Kidney capillary endothelial cell (primary cell): ENCODE data around the gene FAM53C.

ENCODE experiments used
- DNase-seq: peaks from one replicate; pipeline ENCODE4 v3.0.0-alpha.2; 2018; ENCODE audit warnings: low spot score

Gene FAM53C

DNA sequence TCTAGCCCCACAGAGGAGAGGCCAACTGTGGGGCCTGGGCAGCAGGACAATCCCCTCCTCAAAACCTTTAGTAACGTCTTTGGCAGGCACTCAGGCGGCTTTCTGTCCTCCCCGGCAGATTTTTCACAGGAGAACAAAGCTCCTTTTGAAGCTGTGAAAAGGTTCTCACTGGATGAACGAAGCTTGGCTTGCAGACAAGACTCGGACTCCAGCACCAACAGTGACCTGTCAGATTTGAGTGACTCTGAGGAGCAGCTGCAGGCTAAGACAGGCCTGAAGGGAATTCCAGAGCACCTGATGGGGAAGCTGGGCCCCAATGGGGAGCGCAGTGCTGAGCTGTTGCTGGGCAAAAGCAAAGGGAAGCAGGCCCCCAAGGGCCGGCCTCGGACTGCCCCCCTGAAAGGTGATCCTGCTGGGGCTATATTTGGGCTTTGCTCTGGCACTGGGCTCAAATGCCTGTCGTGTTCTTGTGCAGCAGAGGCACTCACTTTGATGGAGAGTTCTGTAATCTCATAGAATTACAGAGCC, 53.9 kb downstream of the FAM53C start:
- no peak for DNase-seq
